Astrocyte (in vitro differentiated cells and primary cell): ENCODE data around the gene GNE. TPM values are rescaled to one million over a fixed set of nuclear protein-coding genes. Genes with fewer than 3 reads are reported as not detected.

Source experiments
- DNase-seq: peaks from one replicate; pipeline ENCODE4 v3.0.0-alpha.2; 2010; ENCODE audit warnings: low read depth
- FAIRE-seq: peaks from 2 replicates; lab custom pipeline; 2011; peaks lifted over from hg19 to GRCh38; lab: Jason Lieb, UNC
- H2AFZ ChIP-seq: 2 replicates; pipeline ENCODE4 v1.6.0; 2012; ENCODE audit warnings: low read depth, low read length, inconsistent platforms
- H3K27ac ChIP-seq: 2 replicates; pipeline ENCODE4 v1.5.1; 2011; ENCODE audit warnings: low read depth, low read length, inconsistent platforms
- H3K27me3 ChIP-seq: 2 replicates; pipeline ENCODE4 v1.6.0; 2011; ENCODE audit warnings: low read length, inconsistent platforms; ENCODE audit not compliant: insufficient read depth
- H3K36me3 ChIP-seq: 2 replicates; pipeline ENCODE4 v1.5.1; 2011; ENCODE audit warnings: low read length, inconsistent platforms; ENCODE audit not compliant: insufficient read depth
- H3K4me1 ChIP-seq: 2 replicates; pipeline ENCODE4 v1.5.1; 2011; ENCODE audit warnings: low read length, inconsistent platforms; ENCODE audit not compliant: insufficient read depth
- H3K4me2 ChIP-seq: 2 replicates; pipeline ENCODE4 v1.6.0; 2012; ENCODE audit warnings: low read length, inconsistent platforms
- H3K4me3 ChIP-seq: 2 replicates; pipeline ENCODE4 v1.5.1; 2011; ENCODE audit warnings: low read depth, mild to moderate bottlenecking, low read length, inconsistent platforms; ENCODE audit not compliant: insufficient read depth
- H3K79me2 ChIP-seq: 2 replicates; pipeline ENCODE4 v1.6.0; 2012; ENCODE audit warnings: mild to moderate bottlenecking, low read length, inconsistent platforms; ENCODE audit not compliant: insufficient read depth
- H3K9ac ChIP-seq: 2 replicates; pipeline ENCODE4 v1.6.0; 2012; ENCODE audit warnings: mild to moderate bottlenecking, low read length, inconsistent platforms
- H3K9me3 ChIP-seq: 2 replicates; pipeline ENCODE4 v1.5.1; 2012; ENCODE audit warnings: low read depth, mild to moderate bottlenecking, low read length, inconsistent platforms; ENCODE audit not compliant: insufficient read depth
- H4K20me1 ChIP-seq: 2 replicates; pipeline ENCODE4 v1.6.0; 2012; ENCODE audit warnings: low read length, inconsistent platforms; ENCODE audit not compliant: insufficient read depth
- H3K27ac Mint-ChIP-seq: one replicate; pipeline ENCODE4 v1.8.0; 2021; ENCODE audit warnings: mild to moderate bottlenecking, mixed read lengths; ENCODE audit not compliant: unreplicated experiment
- H3K27me3 Mint-ChIP-seq: one replicate; pipeline ENCODE4 v1.8.0; 2021; ENCODE audit warnings: low read depth, mixed read lengths; ENCODE audit not compliant: unreplicated experiment
- H3K36me3 Mint-ChIP-seq: one replicate; pipeline ENCODE4 v1.8.0; 2021; ENCODE audit warnings: low read depth, mixed read lengths; ENCODE audit not compliant: unreplicated experiment
- H3K4me1 Mint-ChIP-seq: one replicate; pipeline ENCODE4 v1.8.0; 2021; ENCODE audit warnings: low read depth, mixed read lengths; ENCODE audit not compliant: unreplicated experiment
- H3K4me3 Mint-ChIP-seq: one replicate; pipeline ENCODE4 v1.8.0; 2021; ENCODE audit warnings: mild to moderate bottlenecking, moderate library complexity, mixed read lengths; ENCODE audit not compliant: unreplicated experiment
- H3K9me3 Mint-ChIP-seq: one replicate; pipeline ENCODE4 v1.8.0; 2021; ENCODE audit warnings: mild to moderate bottlenecking, mixed read lengths; ENCODE audit not compliant: unreplicated experiment
- CTCF ChIP-seq: IDR thresholded peaks from 2 replicates; pipeline ENCODE4 v1.5.1; 2011; ENCODE audit warnings: low read depth, mild to moderate bottlenecking, inconsistent platforms, low read length, moderate library complexity; ENCODE audit not compliant: insufficient read depth
- EZH2 ChIP-seq: IDR thresholded peaks from 2 replicates; pipeline ENCODE4 v1.6.1; 2012; ENCODE audit warnings: mild to moderate bottlenecking, low read length, inconsistent platforms; ENCODE audit not compliant: insufficient read depth
- total RNA-seq: library from RNA; stranded (reverse); gene quantifications from 2 replicates; pipeline ENCODE4 v1.2.1, GENCODE V29; 2021

Gene GNE
- total RNA-seq, 1 donor from 2014 or later: 12.6 TPM

DNA sequence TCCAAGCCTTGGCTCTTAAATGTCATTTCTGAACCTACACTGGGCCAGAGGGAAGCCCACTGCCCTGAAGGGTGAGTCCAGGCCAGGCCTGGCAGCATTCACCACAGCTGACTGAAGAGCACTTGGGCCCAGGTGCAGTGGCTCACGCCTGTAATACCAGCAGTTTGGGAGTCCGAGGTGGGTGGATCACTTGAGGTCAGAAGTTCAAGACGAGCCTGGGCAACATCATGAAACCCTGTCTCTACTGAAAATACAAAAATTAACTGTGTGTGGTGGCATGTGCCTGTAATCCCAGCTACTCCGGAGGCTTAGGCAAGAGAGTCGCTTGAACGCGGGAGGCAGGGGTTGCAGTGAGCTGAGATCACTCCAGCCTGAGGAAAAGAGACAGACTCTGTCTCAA is 84.0 kb downstream of the GNE start:
- Mint-ChIP-seq H3K27me3 (peaks cover 25% of the 10 kb centered on the region), H3K36me3 (peaks cover 17% of the 10 kb centered on the region), H3K4me1 (peaks cover 6% of the 10 kb centered on the region), H3K4me3 (no peak overlapping the region), H3K9me3 (peaks cover 6% of the 10 kb centered on the region), H3K27ac (no peak overlapping the region)
- H4K20me1 ChIP-seq: no peaks in the 10 kb centered on the region
- H3K4me2 ChIP-seq: no peak overlapping the region
- no peak overlapping the region for H3K4me3 ChIP-seq
- H2AFZ ChIP-seq: no peak overlapping the region
- no peak overlapping the region for H3K9ac ChIP-seq
- FAIRE-seq: no peak
- H3K36me3 ChIP-seq: no peaks in the 10 kb centered on the region
- H3K9me3 ChIP-seq: no peaks in the 10 kb centered on the region
- H3K27me3 ChIP-seq: no peaks in the 10 kb centered on the region
- TF ChIP-seq EZH2 (no peak), CTCF (no peak)
- H3K27ac ChIP-seq: no peak overlapping the region
- no peaks in the 10 kb centered on the region for H3K79me2 ChIP-seq
- no peaks in the 10 kb centered on the region for H3K4me1 ChIP-seq
- no peak for DNase-seq

- H3K9ac ChIP-seq: no peak overlapping the region
- FAIRE-seq (no peak), DNase-seq (no peak)
- Mint-ChIP-seq H3K36me3 (peaks cover 19% of the 10 kb centered on the region), H3K27ac (no peak overlapping the region), H3K27me3 (peaks cover 26% of the 10 kb centered on the region), H3K4me3 (no peak overlapping the region), H3K9me3 (peaks cover 8% of the 10 kb centered on the region), H3K4me1 (peaks cover 10% of the 10 kb centered on the region)
- no peak overlapping the region for H3K27ac ChIP-seq
- no peak overlapping the region for H3K4me2 ChIP-seq
- H3K79me2 ChIP-seq: no peaks in the 10 kb centered on the region
- no peaks in the 10 kb centered on the region for H3K27me3 ChIP-seq
- H2AFZ ChIP-seq: no peak overlapping the region
- no peak overlapping the region for H3K4me3 ChIP-seq
- H4K20me1 ChIP-seq: no peaks in the 10 kb centered on the region
- TF ChIP-seq CTCF (no peak), EZH2 (no peak)
- no peaks in the 10 kb centered on the region for H3K9me3 ChIP-seq
- H3K36me3 ChIP-seq: no peaks in the 10 kb centered on the region
- no peaks in the 10 kb centered on the region for H3K4me1 ChIP-seq
These were observed 84.4 kb downstream of the GNE start for GRCh38 chr9:36173861-36174260.

GRCh38 chr9:36170531-36170930 is 87.7 kb downstream of the GNE start:
- FAIRE-seq (no peak), DNase-seq (no peak)
- Histone ChIP-seq H3K9me3 (no peaks in the 10 kb centered on the region), H3K4me2 (no peak overlapping the region), H3K27ac (no peak overlapping the region), H3K27me3 (no peaks in the 10 kb centered on the region), H3K4me1 (peaks cover 7% of the 10 kb centered on the region), H3K36me3 (no peaks in the 10 kb centered on the region), H4K20me1 (no peaks in the 10 kb centered on the region), H3K4me3 (no peak overlapping the region), H2AFZ (no peak overlapping the region), H3K79me2 (no peaks in the 10 kb centered on the region), H3K9ac (no peak overlapping the region)
- Mint-ChIP-seq H3K27me3 (peaks cover 26% of the 10 kb centered on the region), H3K4me3 (no peak overlapping the region), H3K36me3 (peaks cover 19% of the 10 kb centered on the region), H3K4me1 (peaks cover 15% of the 10 kb centered on the region), H3K9me3 (peaks cover 8% of the 10 kb centered on the region), H3K27ac (no peak overlapping the region)
- TF ChIP-seq EZH2 (no peak), CTCF (no peak)
